HG03045 (cell line): ENCODE data around the gene HADHA.
"Not testable (repeated sequence)": the region's sequence is repeated elsewhere in the genome, so short reads cannot be mapped to it uniquely, and the experiment has no call there.

Source experiments
- ATAC-seq: cut with Tn5 transposase; IDR thresholded peaks from one replicate; pipeline ENCODE4 v1.9.1; 2021; ENCODE audit warnings: mild to moderate bottlenecking, moderate library complexity; ENCODE audit not compliant: unreplicated experiment

The HADHA gene

GRCh38 chr2:26176279-26176615, 68.2 kb downstream of the HADHA start:
- ATAC-seq = no peak

- no peak for ATAC-seq
Measured at GRCh38 chr2:26175466-26176278, 68.8 kb downstream of the HADHA start.

GRCh38 chr2:26174691-26175465, 69.6 kb downstream of the HADHA start:
- ATAC-seq = no peak

GRCh38 chr2:26173776-26174482, 70.5 kb downstream of the HADHA start:
- no peak for ATAC-seq

GRCh38 chr2:26172871-26173775, 71.3 kb downstream of the HADHA start, which contains the start of gene GAREM2:
Gene GAREM2 (plus strand): TSS chr2:26173088. CDS start chr2:26173221, 133 bp downstream.
- no peak for ATAC-seq

GRCh38 chr2:26172189-26172870, 72.1 kb downstream of the HADHA start:
- no peak for ATAC-seq

GRCh38 chr2:26170795-26171194, 73.6 kb downstream of the HADHA start:
- ATAC-seq = no peak

GRCh38 chr2:26169681-26170414, 74.6 kb downstream of the HADHA start:
- ATAC-seq = no peak

DNA sequence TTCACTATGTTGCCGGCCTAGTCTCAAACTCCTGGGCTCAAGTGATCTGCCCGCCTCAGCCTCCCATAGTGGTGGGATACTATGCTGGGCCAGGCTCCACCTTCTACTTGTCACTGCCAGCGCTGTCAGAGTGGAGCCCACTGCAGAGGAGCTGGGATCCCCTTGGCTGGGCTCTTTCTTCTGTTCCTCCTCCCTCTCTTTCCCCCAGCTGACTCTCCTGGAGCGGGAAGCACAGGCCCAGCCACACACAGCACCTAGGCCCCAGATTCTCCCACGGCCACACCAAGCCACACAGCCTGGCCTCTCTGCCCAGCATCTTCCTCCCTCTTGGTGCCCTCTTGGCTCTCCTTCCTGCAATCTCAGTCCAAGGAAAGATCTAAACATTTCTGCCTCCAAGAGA, 75.2 kb downstream of the HADHA start:
- no peak for ATAC-seq

DNA sequence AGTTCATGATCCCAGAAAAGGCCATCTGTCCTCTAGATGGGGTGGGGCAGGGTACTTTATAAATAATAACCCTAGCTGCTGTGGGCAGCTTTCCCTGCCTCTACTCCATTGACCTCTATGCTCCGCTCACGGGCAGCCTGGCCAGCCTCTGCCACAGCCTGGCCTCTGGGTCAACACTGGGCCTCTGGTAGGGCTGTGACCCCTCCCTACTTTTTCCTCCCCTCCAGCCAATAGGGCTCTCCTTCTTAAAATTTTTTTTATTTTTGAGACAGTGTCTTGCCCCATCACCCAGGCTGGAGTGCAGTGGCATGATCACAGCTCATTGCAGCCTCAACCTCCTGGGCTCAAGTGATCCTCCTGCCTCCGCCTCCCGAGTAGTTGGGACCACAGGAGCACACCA, 75.6 kb downstream of the HADHA start:
- ATAC-seq = no peak

DNA sequence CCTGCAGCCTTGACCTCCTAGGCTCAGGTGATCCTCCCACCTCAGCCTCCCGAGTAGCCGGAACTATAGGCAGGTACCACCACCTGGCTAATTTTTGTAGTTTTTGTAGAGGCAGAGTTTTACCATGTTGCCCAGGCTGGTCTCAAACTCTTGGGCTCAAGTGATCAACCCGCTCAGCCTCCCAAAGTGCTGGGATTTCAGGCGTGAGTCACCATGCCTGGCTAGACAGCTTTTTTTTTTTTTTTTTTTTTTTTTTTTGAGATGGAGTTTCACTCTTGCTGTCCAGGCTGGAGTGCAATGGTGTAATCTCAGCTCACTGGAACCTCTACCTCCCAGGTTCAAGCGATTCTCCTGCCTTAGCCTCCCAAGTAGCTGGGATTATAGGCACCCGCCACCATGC, 77.9 kb downstream of the HADHA start:
- not testable (repeated sequence) for ATAC-seq

GRCh38 chr2:26165403-26165802, 79.0 kb downstream of the HADHA start:
- no peak for ATAC-seq

DNA sequence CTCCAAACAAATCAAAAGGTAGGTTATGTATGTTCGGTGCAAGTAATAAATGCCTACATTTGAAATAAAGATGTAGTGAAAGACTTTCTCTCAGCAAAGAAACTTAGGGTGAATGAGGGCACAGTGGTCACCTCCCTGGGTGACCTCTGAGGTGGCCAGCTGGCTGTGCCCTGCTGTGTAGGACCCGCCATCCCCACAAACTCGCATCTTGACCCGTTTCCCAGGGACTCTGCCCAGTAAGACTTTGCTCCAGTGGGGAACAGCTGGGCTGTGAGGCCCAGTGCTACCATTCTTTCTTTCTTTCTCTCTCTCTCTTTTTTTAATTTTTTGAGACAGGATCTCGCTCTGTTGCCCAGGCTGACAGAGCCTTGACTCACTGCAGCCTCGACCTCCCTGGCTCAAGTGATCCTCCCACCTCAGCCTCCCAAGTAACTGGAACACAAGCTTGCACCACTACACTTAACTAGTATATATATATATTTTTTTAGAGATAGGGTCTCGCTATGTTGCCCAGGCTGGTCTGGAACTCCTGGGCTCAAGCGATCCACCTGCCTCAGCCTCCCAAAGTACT, 79.7 kb downstream of the HADHA start:
- ATAC-seq = no peak

DNA sequence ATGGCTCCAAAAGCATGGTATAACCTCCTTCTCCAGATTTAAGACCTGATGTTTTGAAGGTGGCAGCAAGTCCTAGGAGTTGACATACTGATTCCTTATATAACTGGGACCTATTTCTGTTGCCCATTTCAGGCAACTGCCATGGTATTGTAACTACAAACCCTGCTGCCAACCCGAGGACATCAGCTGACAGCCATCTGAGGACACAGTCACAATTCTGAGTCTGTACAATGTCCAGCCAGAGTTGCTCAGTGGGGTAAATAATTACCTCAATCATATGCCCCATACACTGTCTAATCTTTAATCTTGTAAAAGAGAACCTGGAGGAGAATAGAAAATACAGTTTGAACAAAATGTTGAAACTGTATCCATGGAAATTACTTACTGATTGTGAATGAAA, 80.2 kb downstream of the HADHA start:
- no peak for ATAC-seq

- no peak for ATAC-seq
Measured at GRCh38 chr2:26162963-26163362, 81.5 kb downstream of the HADHA start.

DNA sequence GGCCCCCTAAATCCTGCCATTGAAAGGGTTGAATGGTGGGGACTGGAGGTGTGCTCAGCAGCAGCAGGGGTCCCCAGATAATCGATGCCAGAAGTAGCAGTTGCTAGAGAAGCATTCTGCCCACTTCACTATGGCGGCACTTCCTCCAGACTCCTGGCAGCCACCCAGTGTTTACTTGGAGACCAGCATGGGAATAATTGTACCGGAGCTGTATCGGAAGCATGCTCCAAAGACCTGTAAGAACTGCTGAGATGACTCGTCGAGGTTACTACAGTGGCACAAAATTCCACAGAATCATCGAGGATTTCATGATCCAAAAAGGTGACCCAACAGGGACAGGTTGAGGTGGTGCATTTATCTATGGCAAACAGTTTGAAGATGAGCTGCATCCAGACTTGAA, 82.5 kb downstream of the HADHA start:
- ATAC-seq = no peak

DNA sequence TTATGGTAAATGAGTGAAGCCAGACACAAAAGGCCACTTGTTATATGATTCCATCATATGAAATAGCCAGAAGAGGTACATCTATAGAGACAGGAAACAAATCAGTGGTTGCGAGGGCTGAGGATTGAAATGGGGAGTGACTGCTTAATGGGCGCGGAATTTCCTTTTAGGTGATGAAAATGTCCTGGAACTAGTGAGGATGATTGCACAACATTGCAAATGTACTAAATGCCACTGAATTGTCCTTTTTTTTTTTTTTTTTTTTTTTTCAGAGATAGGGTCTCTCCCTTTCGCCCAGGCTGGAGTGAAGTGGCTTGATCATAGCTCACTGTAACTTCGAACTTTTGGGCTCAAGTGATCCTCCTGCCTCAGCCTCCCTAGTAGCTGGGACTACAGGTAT, 86.9 kb downstream of the HADHA start:
- no peak for ATAC-seq

- ATAC-seq = no peak
Measured at GRCh38 chr2:26150243-26150642, 94.2 kb downstream of the HADHA start.

GRCh38 chr2:26148501-26148900, 95.9 kb downstream of the HADHA start:
- no peak for ATAC-seq
